HEK293T (cell line): ENCODE measurements around the gene TBX18.

Experiments used
- BHLHE40 ChIP-seq: fragments of 450-650 bp; IDR thresholded peaks from 2 replicates; pipeline ENCODE4 v1.6.1; 2016; ENCODE audit warnings: mild to moderate bottlenecking, moderate library complexity, borderline replicate concordance
- CTBP1 ChIP-seq: fragments of 450-650 bp; IDR thresholded peaks from 2 replicates; pipeline ENCODE4 v1.6.1; 2016; ENCODE audit warnings: borderline replicate concordance
- FOXA1 ChIP-seq: fragments of 450-650 bp; IDR thresholded peaks from 2 replicates; pipeline ENCODE4 v1.6.1; 2016; ENCODE audit warnings: mild to moderate bottlenecking
- FOXM1 ChIP-seq: fragments of 450-650 bp; IDR thresholded peaks from 2 replicates; pipeline ENCODE4 v1.6.1; 2017; ENCODE audit warnings: mild to moderate bottlenecking, borderline replicate concordance
- HDGF ChIP-seq: fragments of 450-650 bp; IDR thresholded peaks from 2 replicates; pipeline ENCODE4 v1.6.1; 2017; ENCODE audit warnings: antibody characterized with exemption, borderline replicate concordance
- L3MBTL2 ChIP-seq: fragments of 450-650 bp; conservative IDR thresholded peaks from 2 replicates; pipeline ENCODE4 v1.6.1; 2016; ENCODE audit warnings: mild to moderate bottlenecking
- NFRKB ChIP-seq: fragments of 450-650 bp; IDR thresholded peaks from 2 replicates; pipeline ENCODE4 v1.6.1; 2016; ENCODE audit warnings: mild to moderate bottlenecking, moderate library complexity
- SP1 ChIP-seq: fragments of 450-650 bp; IDR thresholded peaks from 2 replicates; pipeline ENCODE4 v1.6.1; 2017
- SUZ12 ChIP-seq: fragments of 450-650 bp; IDR thresholded peaks from 2 replicates; pipeline ENCODE4 v1.6.1; 2016; ENCODE audit warnings: mild to moderate bottlenecking
- TARDBP ChIP-seq: fragments of 450-650 bp; IDR thresholded peaks from 2 replicates; pipeline ENCODE4 v1.6.1; 2016
- TF ChIP-seq, protein P1 (sequence below): fragments of 450-650 bp; IDR thresholded peaks from 2 replicates; pipeline ENCODE4 v1.6.1; 2016

GRCh38 chr6:84773133-84773430 lies 8.7 kb upstream of the TBX18 start:
- TF ChIP-seq TARDBP (no peak), FOXM1 (no peak), SUZ12 (no peak), NFRKB (no peak), FOXA1 (no peak), SP1 (no peak), L3MBTL2 (no peak), BHLHE40 (no peak), HDGF (no peak), CTBP1 (no peak)
- TF ChIP-seq, protein P1, sequence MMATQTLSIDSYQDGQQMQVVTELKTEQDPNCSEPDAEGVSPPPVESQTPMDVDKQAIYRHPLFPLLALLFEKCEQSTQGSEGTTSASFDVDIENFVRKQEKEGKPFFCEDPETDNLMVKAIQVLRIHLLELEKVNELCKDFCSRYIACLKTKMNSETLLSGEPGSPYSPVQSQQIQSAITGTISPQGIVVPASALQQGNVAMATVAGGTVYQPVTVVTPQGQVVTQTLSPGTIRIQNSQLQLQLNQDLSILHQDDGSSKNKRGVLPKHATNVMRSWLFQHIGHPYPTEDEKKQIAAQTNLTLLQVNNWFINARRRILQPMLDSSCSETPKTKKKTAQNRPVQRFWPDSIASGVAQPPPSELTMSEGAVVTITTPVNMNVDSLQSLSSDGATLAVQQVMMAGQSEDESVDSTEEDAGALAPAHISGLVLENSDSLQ: no peak
